GM12878 (cell line): ENCODE results near the gene DNAJC22. TPM values are rescaled to one million over a fixed set of nuclear protein-coding genes. Genes with fewer than 3 reads are reported as not detected.

Source experiments
- ATAC-seq: fragments of 200-7000 bp; cut with Tn5 transposase; 3 replicates; pipeline ENCODE4 v1.9.1; 2020; ENCODE audit warnings: mild to moderate bottlenecking, moderate library complexity
- BruUV-seq: library from RNA; stranded (reverse); fragments of 400-500 nt; replicated peaks from 2 replicates; lab custom pipeline; 2021; lab: Mats Ljungman, UMichigan
- CTCF ChIA-PET: fragments of 300-600 bp; sonication (Branson Sonifier 250); formaldehyde crosslinking; extraction: SDS; loops from one replicate; lab custom pipeline; 2021; ENCODE audit warnings: inconsistent platforms; lab: Yijun Ruan, JAX
- POLR2A ChIA-PET: fragments of 350-600 bp; formaldehyde crosslinking; extraction: SDS; loops from one replicate; lab custom pipeline; 2021; ENCODE audit warnings: inconsistent platforms; lab: Charles Lee
- RAD21 ChIA-PET: fragments of 300-600 bp; sonication (Branson Sonifier 250); formaldehyde crosslinking; loops from one replicate; lab custom pipeline; 2023; ENCODE audit warnings: antibody characterized with exemption; ENCODE audit not compliant: unreplicated experiment; lab: Charles Lee
- SMC1A ChIA-PET: fragments of 300-600 bp; sonication (Branson Sonifier 250); formaldehyde crosslinking; loops from one replicate; lab custom pipeline; 2023; ENCODE audit not compliant: unreplicated experiment, uncharacterized antibody; lab: Charles Lee
- DNase-seq: peaks from one replicate; pipeline ENCODE4 v3.0.0-alpha.2; 2011; ENCODE audit warnings: low read depth, low spot score
- FAIRE-seq: peaks from 3 replicates; lab custom pipeline; 2011; peaks lifted over from hg19 to GRCh38; lab: Jason Lieb, UNC
- H2AFZ ChIP-seq: 2 replicates; pipeline ENCODE4 v1.6.0; 2011; ENCODE audit warnings: low read depth, low read length, control low read depth; ENCODE audit not compliant: control insufficient read depth
- H3K27ac ChIP-seq: 2 replicates; pipeline ENCODE4 v1.5.1; 2011; ENCODE audit warnings: control low read depth; ENCODE audit not compliant: control insufficient read depth, insufficient read depth
- H3K27me3 ChIP-seq, 2 experiments: replicated peaks in 1 of 2; 2 replicates each; pipeline versions ENCODE4 v1.6.0 to v1.6.1; 2011; ENCODE audit warnings: low read length in 1 of 2; ENCODE audit not compliant: control insufficient read depth in 2 of 2, insufficient read depth in 2 of 2
- H3K36me3 ChIP-seq, 2 experiments: 2 replicates each; pipeline ENCODE4 v1.5.1; 2011; ENCODE audit warnings: low read length in 1 of 2; ENCODE audit not compliant: control insufficient read depth in 2 of 2, insufficient read depth in 2 of 2
- H3K4me1 ChIP-seq: 2 replicates; pipeline ENCODE4 v1.6.1; 2011; ENCODE audit warnings: mild to moderate bottlenecking, low read length, moderate library complexity, mixed read lengths; ENCODE audit not compliant: control insufficient read depth, insufficient read depth
- H3K4me2 ChIP-seq: 2 replicates; pipeline ENCODE4 v1.6.0; 2011; ENCODE audit warnings: control low read depth; ENCODE audit not compliant: control insufficient read depth, insufficient read depth
- H3K4me3 ChIP-seq: fragments of 200-600 bp; sonication (generic); 2 replicates; pipeline ENCODE4 v1.5.1; 2016
- H3K79me2 ChIP-seq: 2 replicates; pipeline ENCODE4 v1.6.0; 2011; ENCODE audit warnings: low read length; ENCODE audit not compliant: control insufficient read depth, insufficient read depth
- H3K9ac ChIP-seq: 2 replicates; pipeline ENCODE4 v1.8.0; 2011; ENCODE audit warnings: low read length, control low read depth, mixed read lengths; ENCODE audit not compliant: control insufficient read depth, insufficient read depth
- H3K9me3 ChIP-seq: replicated peaks from 3 replicates; pipeline ENCODE4 v1.5.1; 2011; ENCODE audit warnings: mild to moderate bottlenecking, low read length; ENCODE audit not compliant: control insufficient read depth, insufficient read depth
- H4K20me1 ChIP-seq: 2 replicates; pipeline ENCODE4 v1.6.0; 2011; ENCODE audit not compliant: control insufficient read depth, insufficient read depth
- BACH1 ChIP-seq: fragments of 450-650 bp; IDR thresholded peaks from 2 replicates; pipeline ENCODE4 v1.6.1; 2017; ENCODE audit warnings: mild to moderate bottlenecking, borderline replicate concordance
- BCL3 ChIP-seq: IDR thresholded peaks from 2 replicates; pipeline ENCODE4 v1.6.1; 2011; ENCODE audit warnings: borderline replicate concordance, low read depth, mild to moderate bottlenecking, moderate library complexity, low read length; ENCODE audit not compliant: insufficient read depth, poor library complexity, severe bottlenecking
- EGR1 ChIP-seq, 2 experiments: IDR thresholded peaks; 1 replicate in 1 of 2; 2 replicates in 1 of 2; pipeline ENCODE4 v1.6.1; 2011 to 2012; ENCODE audit warnings: low read depth in 2 of 2, low read length in 2 of 2, borderline replicate concordance in 1 of 2, mild to moderate bottlenecking in 1 of 2, moderate library complexity in 1 of 2
- FOXM1 ChIP-seq: IDR thresholded peaks from 2 replicates; pipeline ENCODE4 v1.6.1; 2012; ENCODE audit warnings: low read depth, mild to moderate bottlenecking, inconsistent platforms, low read length, moderate library complexity
- HDAC6 ChIP-seq: fragments of 200-600 bp; sonication (generic); IDR thresholded peaks from one replicate; pipeline ENCODE4 v1.8.0; 2017; ENCODE audit warnings: antibody characterized with exemption; ENCODE audit not compliant: unreplicated experiment
- IKZF1 ChIP-seq: fragments of 450-650 bp; conservative IDR thresholded peaks from 2 replicates; pipeline ENCODE4 v1.6.1; 2017; ENCODE audit warnings: antibody characterized with exemption, mild to moderate bottlenecking
- NFIC ChIP-seq: IDR thresholded peaks from 2 replicates; pipeline ENCODE4 v1.6.1; 2012; ENCODE audit warnings: low read depth, mild to moderate bottlenecking, inconsistent platforms, low read length, moderate library complexity
- NRF1 ChIP-seq: conservative IDR thresholded peaks from 2 replicates; pipeline ENCODE4 v1.6.1; 2011; ENCODE audit warnings: mild to moderate bottlenecking, low read depth, low read length, improper control_type of control experiment
- PBX3 ChIP-seq: IDR thresholded peaks from 2 replicates; pipeline ENCODE4 v1.6.1; 2011; ENCODE audit warnings: mild to moderate bottlenecking, low read depth, low read length, moderate library complexity; ENCODE audit not compliant: insufficient replicate concordance
- RAD51 ChIP-seq: fragments of 450-650 bp; IDR thresholded peaks from 2 replicates; pipeline ENCODE4 v1.6.1; 2016; ENCODE audit warnings: moderate library complexity, mild to moderate bottlenecking, inconsistent platforms
- RBBP5 ChIP-seq: fragments of 200-600 bp; sonication (generic); conservative IDR thresholded peaks from 2 replicates; pipeline ENCODE4 v1.6.1; 2016
- YBX1 ChIP-seq: fragments of 450-650 bp; IDR thresholded peaks from 2 replicates; pipeline ENCODE4 v1.6.1; 2016; ENCODE audit warnings: antibody characterized with exemption
- WGBS: methylation state at CpG from one replicate; pipeline ENCODE4 v1.1.6; 2016; ENCODE audit warnings: low lambda C conversion rate; ENCODE audit not compliant: insufficient replicate concordance, insufficient coverage; ENCODE audit errors: missing lambda C conversion rate; 5-methylcytosine and 5-hydroxymethylcytosine counted together
- in situ Hi-C: fragments of 300-500 bp; cut with MboI; formaldehyde crosslinking; loops from 9 replicates; pipeline ENCODE4 v1.14.3; 2018; ENCODE audit warnings: mixed read lengths
- intact Hi-C: fragments of 100-400 bp; cut with micrococcal nuclease; formaldehyde crosslinking; loops from one replicate; pipeline ENCODE4 v1.14.2; 2022; ENCODE audit not compliant: unreplicated experiment
- polyA plus RNA-seq, 11 experiments: library from polyadenylated mRNA; depleted of rRNA in 4 of 11; unstranded in 6 of 11; stranded (reverse) in 5 of 11; fragments of >200 nt; fragmentation: Nextera tagmentation in 4 of 11; fragmentation: Illumina TruSeq in 1 of 11; extraction: Ambion mirVana in 4 of 11; extraction: Trizol in 1 of 11; gene quantifications; 1 replicate in 1 of 11; 2 replicates in 10 of 11; pipeline versions ENCODE4 v1.2.1 to v1.2.3, GENCODE V29; 2011 to 2016; ENCODE audit warnings: inconsistent platforms in 2 of 11, missing spikeins in 2 of 11, low read depth in 1 of 11
- total RNA-seq, 4 experiments: library from RNA; depleted of rRNA in 3 of 4; stranded (reverse); fragments of >200 nt in 3 of 4; fragmentation: Illumina TruSeq in 1 of 4; extraction: Trizol in 1 of 4; gene quantifications; 2 replicates each; pipeline versions ENCODE4 v1.2.1 to v1.2.3, GENCODE V29; 2013 to 2021
- TF ChIP-seq, protein P1 (sequence below): IDR thresholded peaks from 2 replicates; pipeline ENCODE4 v1.6.1; 2011; ENCODE audit warnings: low read depth, mild to moderate bottlenecking, low read length, moderate library complexity, borderline replicate concordance; ENCODE audit errors: extremely low read depth

Gene DNAJC22
- total and polyA plus RNA-seq, 10 of the 15 experiments (the other 5 are each of a cell fraction or from before 2014, with no cell fraction given) = 0.06 to 0.61 (median 0.13) TPM; not detected in 3

- ChIA-PET CTCF (interaction anchor here (1.0 to 3.3 kb wide), 2 partner anchors 17 to 52 kb away, joined by 5 to 10 read pairs; no protein-coding TSS in a partner anchor), SMC1A (interaction anchor here (0.6 kb wide), 1 partner anchor 34 kb away, joined by 3 read pairs; no protein-coding TSS in a partner anchor), POLR2A (no interaction called here), RAD21 (no interaction called here)
- Histone ChIP-seq H3K9me3 (no peaks in the 10 kb centered on the region), H4K20me1 (no peaks in the 10 kb centered on the region), H3K4me3 (no peak overlapping the region), H3K27ac (no peak overlapping the region), H3K79me2 (no peaks in the 10 kb centered on the region), H3K27me3 (no peaks in the 10 kb centered on the region), H3K4me1 (no peaks in the 10 kb centered on the region), H2AFZ (no peak overlapping the region), H3K9ac (no peak overlapping the region), H3K36me3 (no peaks in the 10 kb centered on the region), H3K4me2 (no peak overlapping the region)
- DNase-seq (no peak), FAIRE-seq (no peak), ATAC-seq (no peak)
- BruUV-seq = no TSS peak
- WGBS = 30% methylated on average over 6 of the region's 6 CpGs
- intact Hi-C loops (no loop called here), in situ Hi-C loops (no loop called here)
- TF ChIP-seq RAD51 (no peak), RBBP5 (no peak), IKZF1 (no peak)
Measured at GRCh38 chr12:49305762-49306510, 40.8 kb upstream of the DNAJC22 start.

DNA sequence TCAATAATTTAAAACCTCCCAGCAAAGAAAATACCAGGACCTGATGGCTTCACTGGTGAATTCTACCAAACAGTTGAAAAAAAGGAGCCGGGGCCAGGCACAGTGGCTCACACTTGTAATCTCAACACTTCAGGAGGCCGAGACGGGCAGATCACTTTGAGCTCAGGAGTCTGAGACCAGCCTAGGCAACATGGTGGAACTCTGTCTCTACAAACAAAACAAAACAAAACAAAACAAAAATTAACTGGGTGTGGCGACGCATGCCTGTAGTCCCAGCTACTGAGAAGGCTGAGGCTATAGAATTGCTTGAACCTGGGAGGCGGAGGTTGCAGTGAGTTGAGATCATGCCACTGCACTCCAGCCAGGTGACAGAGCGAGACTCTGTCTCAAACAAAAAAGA, 37.3 kb upstream of the DNAJC22 start:
- Histone ChIP-seq H3K27ac (no peak overlapping the region), H3K36me3 (no peaks in the 10 kb centered on the region), H2AFZ (no peak overlapping the region), H3K4me1 (no peaks in the 10 kb centered on the region), H3K4me3 (no peak overlapping the region), H3K27me3 (no peaks in the 10 kb centered on the region; a peak in 1 of 4 replicates), H3K79me2 (no peaks in the 10 kb centered on the region), H3K4me2 (no peak overlapping the region), H3K9me3 (no peaks in the 10 kb centered on the region), H3K9ac (no peak overlapping the region), H4K20me1 (no peaks in the 10 kb centered on the region)
- SMC1A ChIA-PET = interaction anchor here (1.2 kb wide), 1 partner anchor 21 kb away, joined by 3 read pairs; no protein-coding TSS in a partner anchor
- DNase-seq = no peak
- CTCF ChIA-PET = interaction anchor here (0.5 kb wide), 1 partner anchor 231 kb away, joined by 3 read pairs; no protein-coding TSS in a partner anchor
- 50% methylated on average over 7 of the region's 7 CpGs for WGBS
- POLR2A ChIA-PET = no interaction called here
- FAIRE-seq = no peak
- RAD21 ChIA-PET = no interaction called here
- in situ Hi-C loops (no loop called here), intact Hi-C loops (no loop called here)
- no TSS peak for BruUV-seq
- no peak for ATAC-seq
- TF ChIP-seq, protein P1, sequence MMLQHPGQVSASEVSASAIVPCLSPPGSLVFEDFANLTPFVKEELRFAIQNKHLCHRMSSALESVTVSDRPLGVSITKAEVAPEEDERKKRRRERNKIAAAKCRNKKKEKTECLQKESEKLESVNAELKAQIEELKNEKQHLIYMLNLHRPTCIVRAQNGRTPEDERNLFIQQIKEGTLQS = no peak
- no peak for TF ChIP-seq PBX3
- no peak for TF ChIP-seq YBX1
- no peak for TF ChIP-seq EGR1 (IDR thresholded peaks at IDR 0.05; ENCODE audit: borderline replicate concordance in 1 of 2, low read depth in 2 of 2, low read length in 2 of 2)
- TF ChIP-seq HDAC6 = no peak
- no peak for TF ChIP-seq BACH1
- TF ChIP-seq NFIC = no peak
- TF ChIP-seq NRF1 = no peak
- TF ChIP-seq FOXM1 = no peak
- TF ChIP-seq BCL3 = no peak
